ENCODE results near the gene RFC3. TPM values are rescaled to one million over a fixed set of nuclear protein-coding genes. Genes with fewer than 3 reads are reported as not detected.

RFC3 gene
- total and polyA plus RNA-seq, 2 experiments from 2014 or later = 6.8 to 14.2 TPM

DNA sequence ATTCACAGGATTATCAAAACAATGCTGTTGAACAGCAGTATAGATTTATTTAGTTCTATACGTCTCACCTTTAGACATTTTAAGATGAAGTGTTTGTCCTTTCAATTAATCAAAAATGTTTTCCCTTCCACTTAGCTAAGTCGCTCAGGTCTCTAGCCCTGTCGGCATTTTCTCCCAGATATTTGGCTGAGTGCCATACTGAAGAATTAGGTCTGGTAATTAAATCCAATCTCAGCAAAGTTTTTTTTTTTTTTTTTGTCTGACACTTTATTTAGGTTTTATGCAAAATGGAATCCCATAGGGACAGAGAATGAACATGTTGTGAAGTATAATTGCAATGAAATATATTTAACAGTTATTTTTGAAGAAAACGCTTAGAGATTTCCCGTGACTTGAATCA is 44.1 kb downstream of the RFC3 start:
- Histone ChIP-seq H3K9me2 (replicated peaks; ENCODE audit: insufficient read depth) (no peaks in the 10 kb centered on the region), H3K27me3 (no peaks in the 10 kb centered on the region), H4K20me1 (ENCODE audit: insufficient read depth, poor library complexity, severe bottlenecking) (no peaks in the 10 kb centered on the region), H3K27ac (no peak overlapping the region), H3K4me2 (no peak overlapping the region), H2AFZ (no peak overlapping the region), H3K9me3 (ENCODE audit: low read depth) (no peaks in the 10 kb centered on the region), H3K79me2 (no peaks in the 10 kb centered on the region), H3K36me3 (replicated peaks; ENCODE audit: insufficient read depth, low read depth) (no peaks in the 10 kb centered on the region), H3K4me1 (ENCODE audit: insufficient read depth) (no peaks in the 10 kb centered on the region), H3K4me3 (no peak overlapping the region)
- no peak for DNase-seq (ENCODE audit: low spot score)
- WGBS (ENCODE audit: low lambda C conversion rate, missing lambda C conversion rate) = 83% methylated on average over 5 of the region's 5 CpGs
- TF ChIP-seq EZH2phosphoT487 (IDR thresholded peaks at IDR 0.05; ENCODE audit: low read depth, severe bottlenecking, unreplicated experiment) = no peak
- TF ChIP-seq, protein P1, sequence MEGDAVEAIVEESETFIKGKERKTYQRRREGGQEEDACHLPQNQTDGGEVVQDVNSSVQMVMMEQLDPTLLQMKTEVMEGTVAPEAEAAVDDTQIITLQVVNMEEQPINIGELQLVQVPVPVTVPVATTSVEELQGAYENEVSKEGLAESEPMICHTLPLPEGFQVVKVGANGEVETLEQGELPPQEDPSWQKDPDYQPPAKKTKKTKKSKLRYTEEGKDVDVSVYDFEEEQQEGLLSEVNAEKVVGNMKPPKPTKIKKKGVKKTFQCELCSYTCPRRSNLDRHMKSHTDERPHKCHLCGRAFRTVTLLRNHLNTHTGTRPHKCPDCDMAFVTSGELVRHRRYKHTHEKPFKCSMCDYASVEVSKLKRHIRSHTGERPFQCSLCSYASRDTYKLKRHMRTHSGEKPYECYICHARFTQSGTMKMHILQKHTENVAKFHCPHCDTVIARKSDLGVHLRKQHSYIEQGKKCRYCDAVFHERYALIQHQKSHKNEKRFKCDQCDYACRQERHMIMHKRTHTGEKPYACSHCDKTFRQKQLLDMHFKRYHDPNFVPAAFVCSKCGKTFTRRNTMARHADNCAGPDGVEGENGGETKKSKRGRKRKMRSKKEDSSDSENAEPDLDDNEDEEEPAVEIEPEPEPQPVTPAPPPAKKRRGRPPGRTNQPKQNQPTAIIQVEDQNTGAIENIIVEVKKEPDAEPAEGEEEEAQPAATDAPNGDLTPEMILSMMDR (IDR thresholded peaks at IDR 0.05; ENCODE audit: poor library complexity) = no peak
- TF ChIP-seq EZH2 (IDR thresholded peaks at IDR 0.05; ENCODE audit: borderline replicate concordance) = no peak

DNA sequence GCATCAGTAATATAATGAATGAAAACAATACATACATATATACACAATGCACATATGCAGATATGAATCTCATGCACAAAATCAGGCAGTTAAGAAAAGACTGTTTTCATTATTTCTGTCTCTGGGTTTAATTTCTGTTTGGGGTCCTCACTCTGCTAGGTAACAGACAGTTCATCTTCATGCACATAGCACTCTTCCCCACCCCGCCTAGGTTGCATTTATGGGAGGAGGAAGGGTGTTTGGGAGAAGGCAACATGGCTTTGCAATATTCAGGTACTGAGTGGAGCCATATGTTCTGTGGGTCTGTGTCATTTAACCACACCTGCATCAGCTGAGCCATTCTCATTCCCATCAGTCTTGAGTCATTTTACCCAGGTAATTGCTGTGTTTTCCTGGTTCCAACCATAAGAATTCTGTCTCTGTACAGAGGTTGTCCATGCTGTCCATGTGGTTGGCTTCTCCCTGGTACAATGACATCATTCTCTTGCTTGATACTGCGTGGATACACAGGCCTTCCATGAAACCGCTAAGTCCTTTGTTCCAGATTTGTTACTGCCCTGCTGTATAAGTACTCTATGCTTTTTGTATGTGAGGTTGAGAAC is 45.3 kb downstream of the RFC3 start:
- no peak overlapping the region for H3K27ac ChIP-seq
- no peak overlapping the region for H2AFZ ChIP-seq
- H3K4me2 ChIP-seq = no peak overlapping the region
- WGBS (ENCODE audit: low lambda C conversion rate, missing lambda C conversion rate) = 67% methylated on average over 3 of the region's 3 CpGs
- no peak for TF ChIP-seq EZH2phosphoT487 (IDR thresholded peaks at IDR 0.05; ENCODE audit: low read depth, severe bottlenecking, unreplicated experiment)
- TF ChIP-seq, protein P1 (IDR thresholded peaks at IDR 0.05; ENCODE audit: poor library complexity) = no peak
- no peak for TF ChIP-seq EZH2 (IDR thresholded peaks at IDR 0.05; ENCODE audit: borderline replicate concordance)
- H3K9me2 ChIP-seq (replicated peaks; ENCODE audit: insufficient read depth) = no peaks in the 10 kb centered on the region
- no peaks in the 10 kb centered on the region for H3K4me1 ChIP-seq (ENCODE audit: insufficient read depth)
- no peaks in the 10 kb centered on the region for H3K79me2 ChIP-seq
- no peak for DNase-seq (ENCODE audit: low spot score)
- no peak overlapping the region for H3K4me3 ChIP-seq
- H3K36me3 ChIP-seq (replicated peaks; ENCODE audit: insufficient read depth, low read depth) = no peaks in the 10 kb centered on the region
- H3K27me3 ChIP-seq = no peaks in the 10 kb centered on the region
- no peaks in the 10 kb centered on the region for H4K20me1 ChIP-seq (ENCODE audit: insufficient read depth, poor library complexity, severe bottlenecking)
- H3K9me3 ChIP-seq (ENCODE audit: low read depth) = no peaks in the 10 kb centered on the region

DNA sequence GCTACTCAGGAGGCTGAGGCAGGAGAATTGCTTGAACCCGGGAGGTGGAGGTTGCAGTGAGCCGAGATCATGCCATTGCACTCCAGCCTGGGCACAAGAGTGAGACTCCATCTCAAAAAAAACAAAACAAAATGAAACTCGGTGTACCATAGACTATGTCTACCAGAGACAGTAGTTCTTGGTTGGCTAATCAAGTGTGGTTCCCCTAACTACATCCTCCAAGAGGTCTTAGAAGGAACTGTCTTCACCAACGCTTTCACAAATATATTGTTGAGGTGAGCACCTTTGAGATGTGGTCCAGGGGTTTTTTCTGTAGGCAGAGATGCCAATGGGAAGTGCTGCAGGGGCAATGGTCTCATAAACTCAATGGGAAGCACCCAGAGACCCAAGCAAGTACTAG is 48.0 kb downstream of the RFC3 start:
- Histone ChIP-seq H2AFZ (no peak overlapping the region), H3K9me3 (ENCODE audit: low read depth) (no peaks in the 10 kb centered on the region), H4K20me1 (ENCODE audit: insufficient read depth, poor library complexity, severe bottlenecking) (no peaks in the 10 kb centered on the region), H3K27ac (no peak overlapping the region), H3K9me2 (replicated peaks; ENCODE audit: insufficient read depth) (no peaks in the 10 kb centered on the region), H3K27me3 (no peaks in the 10 kb centered on the region), H3K36me3 (replicated peaks; ENCODE audit: insufficient read depth, low read depth) (no peaks in the 10 kb centered on the region), H3K4me1 (ENCODE audit: insufficient read depth) (peaks cover 4% of the 10 kb centered on the region), H3K79me2 (no peaks in the 10 kb centered on the region), H3K4me3 (no peak overlapping the region), H3K4me2 (no peak overlapping the region)
- no peak for DNase-seq (ENCODE audit: low spot score)
- over 99% methylated on average over 4 of the region's 4 CpGs for WGBS (ENCODE audit: low lambda C conversion rate, missing lambda C conversion rate)
- TF ChIP-seq EZH2 (IDR thresholded peaks at IDR 0.05; ENCODE audit: borderline replicate concordance) = no peak
- TF ChIP-seq EZH2phosphoT487 (IDR thresholded peaks at IDR 0.05; ENCODE audit: low read depth, severe bottlenecking, unreplicated experiment) = no peak
- TF ChIP-seq, protein P1 (IDR thresholded peaks at IDR 0.05; ENCODE audit: poor library complexity) = no peak
